NCI-H345 treated with DMSO at 0.1 percent for 48 hours (cell line): ENCODE measurements around the gene PTPRG.
A peak's percentile ranks its signal among the peaks of the same experiment; 100 is the strongest.

ENCODE experiments used
- DNase-seq: peaks from one replicate; lab custom pipeline; 2025; ENCODE audit not compliant: unreplicated experiment; lab: John Stamatoyannopoulos, UW

PTPRG gene

GRCh38 chr3:62293051-62293780, 731.8 kb downstream of the PTPRG start:
- DNase-seq = no peak

- DNase-seq = no peak
These were observed 734.2 kb downstream of the PTPRG start for GRCh38 chr3:62295571-62295970.

DNA sequence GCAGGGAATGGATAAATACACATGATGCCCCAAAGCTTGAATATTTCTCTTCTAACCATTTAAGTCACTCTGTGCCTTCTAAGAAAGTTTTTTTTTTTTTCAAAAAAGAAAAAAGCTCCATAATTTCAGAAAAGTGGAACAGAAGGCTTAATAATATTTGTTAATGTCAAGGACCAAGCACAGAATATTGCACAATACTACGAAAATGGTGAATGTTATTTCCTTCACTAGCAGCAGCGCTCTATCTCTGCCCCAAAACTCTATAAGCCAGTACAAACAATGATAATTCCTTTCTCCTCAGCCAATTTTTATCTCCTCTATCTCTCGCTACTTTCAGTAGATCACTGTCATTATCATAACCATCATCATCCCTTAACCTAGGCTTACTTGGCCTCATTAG, 739.2 kb downstream of the PTPRG start:
- DNase-seq = no peak

GRCh38 chr3:62312201-62312600, 750.8 kb downstream of the PTPRG start:
- DNase-seq = no peak

DNA sequence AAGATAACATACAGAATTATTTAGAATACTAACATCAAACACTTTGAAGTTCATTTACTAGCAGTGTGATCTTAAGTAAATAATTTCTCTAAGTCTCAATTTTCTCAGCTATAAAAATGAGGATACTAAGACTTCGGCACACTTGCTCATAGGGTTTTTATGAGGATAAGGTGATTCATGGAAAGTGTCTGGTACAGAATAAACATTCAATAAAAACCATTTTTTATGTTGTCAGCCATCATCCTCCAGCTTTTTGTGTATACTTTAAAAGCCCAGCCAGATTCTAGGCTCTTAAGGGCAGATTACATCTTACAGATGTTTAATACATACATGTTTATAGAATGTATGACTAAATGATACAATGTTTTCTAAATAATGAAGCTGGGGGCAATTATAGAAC, 755.2 kb downstream of the PTPRG start:
- DNase-seq = no peak

DNA sequence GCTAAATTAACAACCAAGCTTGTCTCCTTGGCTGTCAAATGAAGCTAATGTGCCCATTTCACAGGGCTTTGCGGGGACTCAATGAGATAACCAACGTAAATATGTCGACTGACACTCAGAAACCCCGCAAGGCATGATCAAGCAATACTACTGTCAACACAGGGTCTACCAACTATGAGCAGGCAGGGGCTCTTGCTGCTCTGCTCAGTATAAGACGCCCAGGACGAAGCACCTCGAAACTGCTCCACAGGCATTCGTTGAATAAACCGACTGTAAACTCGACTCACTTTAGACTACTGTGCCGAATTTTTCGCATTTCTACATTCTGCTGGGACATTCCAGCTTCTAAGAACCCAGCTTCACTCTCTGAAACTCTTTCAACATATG, 757.0 kb downstream of the PTPRG start:
- DNase-seq = no peak

- peak; percentile 61 for DNase-seq
These were observed 757.6 kb downstream of the PTPRG start for GRCh38 chr3:62318752-62319569.

GRCh38 chr3:62319570-62320243, 758.3 kb downstream of the PTPRG start:
- peak; percentile 54 for DNase-seq

GRCh38 chr3:62323241-62323640, 761.9 kb downstream of the PTPRG start:
- DNase-seq = no peak

- no peak for DNase-seq
These were observed 764.5 kb downstream of the PTPRG start for GRCh38 chr3:62325896-62326295.

DNA sequence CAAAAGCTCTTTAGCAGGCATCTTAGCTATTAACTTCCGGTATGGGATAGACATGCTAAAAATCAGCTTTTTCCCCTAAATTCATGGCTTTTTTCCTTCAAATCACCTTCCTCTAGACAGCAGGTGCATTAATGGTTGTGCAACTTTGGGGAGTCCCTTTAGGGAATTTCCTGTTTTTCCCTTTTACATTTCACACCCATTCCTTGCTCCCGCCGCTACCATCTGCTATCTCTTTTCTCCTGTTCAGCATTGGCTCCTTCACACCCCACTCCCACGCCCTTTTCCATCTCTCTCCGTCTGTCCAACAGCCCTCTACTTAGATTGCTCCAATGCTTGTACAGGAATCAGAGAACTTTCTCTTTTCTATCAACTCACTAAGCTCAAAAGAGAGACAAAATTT, 768.6 kb downstream of the PTPRG start:
- peak; percentile 69 for DNase-seq

GRCh38 chr3:62332017-62332416, 770.6 kb downstream of the PTPRG start:
- DNase-seq = no peak

- DNase-seq = no peak
These were observed 771.5 kb downstream of the PTPRG start for GRCh38 chr3:62332835-62333244.

DNA sequence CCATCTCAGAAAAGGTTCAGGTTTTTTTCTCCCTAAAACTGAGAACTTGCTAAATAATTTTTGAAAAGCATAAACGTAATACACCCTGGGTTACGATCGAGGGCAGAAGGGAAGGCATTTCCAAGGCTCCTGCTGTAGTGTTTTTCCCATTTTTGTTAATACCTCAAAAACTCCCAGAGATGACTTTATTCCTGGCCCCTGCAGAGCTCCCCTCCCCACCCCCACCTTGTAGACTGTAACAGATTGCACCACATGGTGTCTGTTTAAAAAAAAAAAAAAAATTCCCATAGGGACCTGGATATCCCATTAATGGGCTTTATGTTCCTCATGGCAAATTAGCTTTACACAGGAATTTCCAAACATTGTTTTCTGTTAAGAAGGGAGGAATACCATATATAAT, 773.8 kb downstream of the PTPRG start:
- no peak for DNase-seq

GRCh38 chr3:62343755-62344154, 782.4 kb downstream of the PTPRG start:
- DNase-seq = no peak
